ENCODE measurements around the gene NEK7.
A peak's percentile ranks its signal among the peaks of the same experiment; 100 is the strongest.

NEK7 gene

DNA sequence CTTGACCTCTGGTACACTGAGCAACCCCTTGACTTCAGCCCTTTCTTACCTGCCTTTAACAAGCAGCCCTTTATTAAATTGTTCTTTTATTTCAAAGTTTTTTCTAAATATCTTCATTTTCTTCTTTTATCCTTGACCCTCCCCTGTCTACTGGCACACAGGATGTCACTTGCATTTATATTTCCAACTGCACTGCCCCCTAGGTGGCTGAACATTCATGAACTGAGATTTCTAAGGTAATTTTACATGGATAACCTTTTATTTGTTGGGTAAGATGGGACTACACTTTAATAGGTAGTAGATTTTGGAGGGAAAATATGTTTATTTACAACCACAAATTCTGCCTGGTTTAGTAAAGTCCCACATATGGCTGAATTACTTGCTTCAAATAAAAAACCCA, 193.7 kb downstream of the NEK7 start:
- Histone ChIP-seq H3K27me3 (replicated peaks; ENCODE audit: insufficient read depth, low read length) (no peaks in the 10 kb centered on the region), H3K9me3 (replicated peaks; ENCODE audit: insufficient read depth, low read length) (no peaks in the 10 kb centered on the region), H3K4me2 (ENCODE audit: low read depth, low read length) (no peak overlapping the region), H3K4me3 (ENCODE audit: low read length) (no peak overlapping the region), H3K27ac (ENCODE audit: low read length) (no peak overlapping the region), H3K79me2 (ENCODE audit: low read length) (no peaks in the 10 kb centered on the region), H3K9me2 (replicated peaks; ENCODE audit: insufficient read depth, low read length) (no peaks in the 10 kb centered on the region), H4K20me1 (ENCODE audit: insufficient read depth, low read length) (no peaks in the 10 kb centered on the region), H3K9ac (ENCODE audit: low read length) (no peak overlapping the region), H3K4me1 (ENCODE audit: low read length) (0 out of 2 replicates have a peak, but pooled peaks cover 4% of the 10 kb centered on the region), H2AFZ (ENCODE audit: low read length) (no peak overlapping the region), H3K36me3 (replicated peaks; ENCODE audit: insufficient read depth, low read length) (no peaks in the 10 kb centered on the region), H3F3A (ENCODE audit: insufficient read depth, low read length) (no peaks in the 10 kb centered on the region)
- TF ChIP-seq, protein P1, sequence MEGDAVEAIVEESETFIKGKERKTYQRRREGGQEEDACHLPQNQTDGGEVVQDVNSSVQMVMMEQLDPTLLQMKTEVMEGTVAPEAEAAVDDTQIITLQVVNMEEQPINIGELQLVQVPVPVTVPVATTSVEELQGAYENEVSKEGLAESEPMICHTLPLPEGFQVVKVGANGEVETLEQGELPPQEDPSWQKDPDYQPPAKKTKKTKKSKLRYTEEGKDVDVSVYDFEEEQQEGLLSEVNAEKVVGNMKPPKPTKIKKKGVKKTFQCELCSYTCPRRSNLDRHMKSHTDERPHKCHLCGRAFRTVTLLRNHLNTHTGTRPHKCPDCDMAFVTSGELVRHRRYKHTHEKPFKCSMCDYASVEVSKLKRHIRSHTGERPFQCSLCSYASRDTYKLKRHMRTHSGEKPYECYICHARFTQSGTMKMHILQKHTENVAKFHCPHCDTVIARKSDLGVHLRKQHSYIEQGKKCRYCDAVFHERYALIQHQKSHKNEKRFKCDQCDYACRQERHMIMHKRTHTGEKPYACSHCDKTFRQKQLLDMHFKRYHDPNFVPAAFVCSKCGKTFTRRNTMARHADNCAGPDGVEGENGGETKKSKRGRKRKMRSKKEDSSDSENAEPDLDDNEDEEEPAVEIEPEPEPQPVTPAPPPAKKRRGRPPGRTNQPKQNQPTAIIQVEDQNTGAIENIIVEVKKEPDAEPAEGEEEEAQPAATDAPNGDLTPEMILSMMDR (IDR thresholded peaks at IDR 0.05; ENCODE audit: low read length): peak; percentile 12; the same call in 1 of the 2 replicates
- TF ChIP-seq EZH2 (optimal IDR thresholded peaks at IDR 0.05; ENCODE audit: low read depth, low read length) (no peak), EZH2phosphoT487 (IDR thresholded peaks at IDR 0.05; ENCODE audit: low read length) (no peak)
- no peak for DNase-seq

DNA sequence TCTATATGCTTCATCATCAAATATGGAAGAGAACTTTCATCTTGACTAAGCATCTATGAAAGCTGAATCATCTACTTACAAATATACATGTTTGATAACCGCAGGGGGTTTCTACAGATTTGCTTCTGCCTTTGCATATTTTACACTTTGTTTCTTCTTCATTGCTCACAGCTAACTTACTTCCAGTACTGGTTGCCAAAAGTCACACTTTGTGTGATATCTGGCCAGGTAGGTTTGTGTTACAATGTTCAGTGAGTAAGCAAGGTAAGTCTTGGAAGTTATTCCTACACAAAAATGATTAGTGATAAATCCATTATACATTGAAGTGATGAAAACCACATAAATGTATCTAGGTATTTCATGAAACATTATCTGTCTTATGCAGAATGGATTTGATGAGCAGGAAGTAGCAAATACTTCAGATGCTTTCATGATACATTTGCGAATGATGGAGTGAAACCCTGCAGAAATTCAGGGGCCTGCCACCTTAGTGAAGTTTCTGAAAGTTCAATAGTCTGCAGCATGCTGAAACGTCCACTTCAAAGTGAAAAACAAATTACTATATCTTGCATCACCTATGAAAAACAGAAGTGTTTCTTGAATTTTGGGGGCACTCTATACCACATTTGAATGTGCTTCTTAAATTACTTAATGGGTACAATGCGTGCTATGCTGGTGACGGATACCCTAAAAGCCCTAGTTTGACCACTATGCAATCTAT, 196.3 kb downstream of the NEK7 start:
- Histone ChIP-seq H3K4me3 (ENCODE audit: low read length) (no peak overlapping the region), H3K4me1 (ENCODE audit: low read length) (0 out of 2 replicates have a peak, but pooled peaks cover 4% of the 10 kb centered on the region), H3K27me3 (replicated peaks; ENCODE audit: insufficient read depth, low read length) (no peaks in the 10 kb centered on the region), H3K4me2 (ENCODE audit: low read depth, low read length) (no peak overlapping the region), H3K27ac (ENCODE audit: low read length) (no peak overlapping the region), H3K9me2 (replicated peaks; ENCODE audit: insufficient read depth, low read length) (no peaks in the 10 kb centered on the region), H4K20me1 (ENCODE audit: insufficient read depth, low read length) (no peaks in the 10 kb centered on the region), H2AFZ (ENCODE audit: low read length) (no peak overlapping the region), H3F3A (ENCODE audit: insufficient read depth, low read length) (no peaks in the 10 kb centered on the region), H3K9ac (ENCODE audit: low read length) (no peak overlapping the region), H3K9me3 (replicated peaks; ENCODE audit: insufficient read depth, low read length) (no peaks in the 10 kb centered on the region), H3K36me3 (replicated peaks; ENCODE audit: insufficient read depth, low read length) (no peaks in the 10 kb centered on the region), H3K79me2 (ENCODE audit: low read length) (no peaks in the 10 kb centered on the region)
- no peak for TF ChIP-seq EZH2phosphoT487 (IDR thresholded peaks at IDR 0.05; ENCODE audit: low read length)
- TF ChIP-seq, protein P1 (IDR thresholded peaks at IDR 0.05; ENCODE audit: low read length): no peak
- TF ChIP-seq EZH2 (optimal IDR thresholded peaks at IDR 0.05; ENCODE audit: low read depth, low read length): no peak
- DNase-seq: peak; percentile 47

DNA sequence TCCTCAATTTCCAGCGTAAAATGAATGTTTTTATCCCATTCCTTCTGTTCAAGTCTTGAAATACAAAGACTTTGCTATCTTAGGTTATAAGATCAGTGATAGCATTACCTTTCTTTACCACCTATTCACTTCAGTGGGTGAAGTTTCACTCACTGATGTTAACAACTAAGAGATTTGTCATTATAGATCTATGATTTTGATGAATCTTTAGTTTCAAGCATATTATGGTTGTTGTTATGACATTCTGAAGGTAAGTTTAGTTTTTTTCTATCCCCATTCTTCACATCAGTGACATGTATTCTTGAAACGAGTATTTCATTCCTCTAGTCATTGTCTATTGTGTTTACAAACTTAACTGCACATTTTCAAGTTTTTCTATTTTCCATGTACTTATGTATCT, 201.1 kb downstream of the NEK7 start:
- Histone ChIP-seq H3K36me3 (replicated peaks; ENCODE audit: insufficient read depth, low read length) (no peaks in the 10 kb centered on the region), H3K9me2 (replicated peaks; ENCODE audit: insufficient read depth, low read length) (no peaks in the 10 kb centered on the region), H3K27me3 (replicated peaks; ENCODE audit: insufficient read depth, low read length) (no peaks in the 10 kb centered on the region), H3K4me2 (ENCODE audit: low read depth, low read length) (no peak overlapping the region), H3K27ac (ENCODE audit: low read length) (no peak overlapping the region), H3K79me2 (ENCODE audit: low read length) (no peaks in the 10 kb centered on the region), H2AFZ (ENCODE audit: low read length) (no peak overlapping the region), H3F3A (ENCODE audit: insufficient read depth, low read length) (no peaks in the 10 kb centered on the region), H4K20me1 (ENCODE audit: insufficient read depth, low read length) (no peaks in the 10 kb centered on the region), H3K4me3 (ENCODE audit: low read length) (no peak overlapping the region), H3K4me1 (ENCODE audit: low read length) (0 out of 2 replicates have a peak, but pooled peaks cover 4% of the 10 kb centered on the region), H3K9ac (ENCODE audit: low read length) (no peak overlapping the region), H3K9me3 (replicated peaks; ENCODE audit: insufficient read depth, low read length) (no peaks in the 10 kb centered on the region)
- DNase-seq: no peak
- TF ChIP-seq, protein P1 (IDR thresholded peaks at IDR 0.05; ENCODE audit: low read length): no peak
- TF ChIP-seq EZH2 (optimal IDR thresholded peaks at IDR 0.05; ENCODE audit: low read depth, low read length) (no peak), EZH2phosphoT487 (IDR thresholded peaks at IDR 0.05; ENCODE audit: low read length) (no peak)
